GM12878 (cell line): ENCODE measurements around the gene ENG. TPM values are rescaled to one million over a fixed set of nuclear protein-coding genes. Genes with fewer than 3 reads are reported as not detected.

Experiments used
- ATAC-seq: fragments of 200-7000 bp; cut with Tn5 transposase; 3 replicates; pipeline ENCODE4 v1.9.1; 2020; ENCODE audit warnings: mild to moderate bottlenecking, moderate library complexity
- BruUV-seq: library from RNA; stranded (reverse); fragments of 400-500 nt; replicated peaks from 2 replicates; lab custom pipeline; 2021; lab: Mats Ljungman, UMichigan
- CTCF ChIA-PET: fragments of 300-600 bp; sonication (Branson Sonifier 250); formaldehyde crosslinking; extraction: SDS; loops from one replicate; lab custom pipeline; 2021; ENCODE audit warnings: inconsistent platforms; lab: Yijun Ruan, JAX
- POLR2A ChIA-PET: fragments of 350-600 bp; formaldehyde crosslinking; extraction: SDS; loops from one replicate; lab custom pipeline; 2021; ENCODE audit warnings: inconsistent platforms; lab: Charles Lee
- RAD21 ChIA-PET: fragments of 300-600 bp; sonication (Branson Sonifier 250); formaldehyde crosslinking; loops from one replicate; lab custom pipeline; 2023; ENCODE audit warnings: antibody characterized with exemption; ENCODE audit not compliant: unreplicated experiment; lab: Charles Lee
- SMC1A ChIA-PET: fragments of 300-600 bp; sonication (Branson Sonifier 250); formaldehyde crosslinking; loops from one replicate; lab custom pipeline; 2023; ENCODE audit not compliant: unreplicated experiment, uncharacterized antibody; lab: Charles Lee
- DNase-seq: peaks from one replicate; pipeline ENCODE4 v3.0.0-alpha.2; 2011; ENCODE audit warnings: low read depth, low spot score
- FAIRE-seq: peaks from 3 replicates; lab custom pipeline; 2011; peaks lifted over from hg19 to GRCh38; lab: Jason Lieb, UNC
- H2AFZ ChIP-seq: 2 replicates; pipeline ENCODE4 v1.6.0; 2011; ENCODE audit warnings: low read depth, low read length, control low read depth; ENCODE audit not compliant: control insufficient read depth
- H3K27ac ChIP-seq: 2 replicates; pipeline ENCODE4 v1.5.1; 2011; ENCODE audit warnings: control low read depth; ENCODE audit not compliant: control insufficient read depth, insufficient read depth
- H3K27me3 ChIP-seq, 2 experiments: replicated peaks in 1 of 2; 2 replicates each; pipeline versions ENCODE4 v1.6.0 to v1.6.1; 2011; ENCODE audit warnings: low read length in 1 of 2; ENCODE audit not compliant: control insufficient read depth in 2 of 2, insufficient read depth in 2 of 2
- H3K36me3 ChIP-seq, 2 experiments: 2 replicates each; pipeline ENCODE4 v1.5.1; 2011; ENCODE audit warnings: low read length in 1 of 2; ENCODE audit not compliant: control insufficient read depth in 2 of 2, insufficient read depth in 2 of 2
- H3K4me1 ChIP-seq: 2 replicates; pipeline ENCODE4 v1.6.1; 2011; ENCODE audit warnings: mild to moderate bottlenecking, low read length, moderate library complexity, mixed read lengths; ENCODE audit not compliant: control insufficient read depth, insufficient read depth
- H3K4me2 ChIP-seq: 2 replicates; pipeline ENCODE4 v1.6.0; 2011; ENCODE audit warnings: control low read depth; ENCODE audit not compliant: control insufficient read depth, insufficient read depth
- H3K4me3 ChIP-seq: fragments of 200-600 bp; sonication (generic); 2 replicates; pipeline ENCODE4 v1.5.1; 2016
- H3K79me2 ChIP-seq: 2 replicates; pipeline ENCODE4 v1.6.0; 2011; ENCODE audit warnings: low read length; ENCODE audit not compliant: control insufficient read depth, insufficient read depth
- H3K9ac ChIP-seq: 2 replicates; pipeline ENCODE4 v1.8.0; 2011; ENCODE audit warnings: low read length, control low read depth, mixed read lengths; ENCODE audit not compliant: control insufficient read depth, insufficient read depth
- H3K9me3 ChIP-seq: replicated peaks from 3 replicates; pipeline ENCODE4 v1.5.1; 2011; ENCODE audit warnings: mild to moderate bottlenecking, low read length; ENCODE audit not compliant: control insufficient read depth, insufficient read depth
- H4K20me1 ChIP-seq: 2 replicates; pipeline ENCODE4 v1.6.0; 2011; ENCODE audit not compliant: control insufficient read depth, insufficient read depth
- BACH1 ChIP-seq: fragments of 450-650 bp; IDR thresholded peaks from 2 replicates; pipeline ENCODE4 v1.6.1; 2017; ENCODE audit warnings: mild to moderate bottlenecking, borderline replicate concordance
- CBFB ChIP-seq: IDR thresholded peaks from 2 replicates; pipeline ENCODE4 v1.6.1; 2016; ENCODE audit warnings: antibody characterized with exemption, low read depth
- CEBPB ChIP-seq, 2 experiments: fragments of 150-350 bp in 1 of 2; IDR thresholded peaks; 2 replicates each; pipeline ENCODE4 v1.6.1; 2012 to 2014; ENCODE audit warnings: low read depth in 2 of 2, low read length in 2 of 2, borderline replicate concordance in 1 of 2, inconsistent platforms in 1 of 2
- ESRRA ChIP-seq: IDR thresholded peaks from 2 replicates; pipeline ENCODE4 v1.6.1; 2012; ENCODE audit warnings: mild to moderate bottlenecking, low read length, improper control_type of control experiment
- KAT2A ChIP-seq: conservative IDR thresholded peaks from 2 replicates; pipeline ENCODE4 v1.6.1; 2011; ENCODE audit warnings: low read depth, low read length; ENCODE audit not compliant: control insufficient read depth
- NFXL1 ChIP-seq: fragments of 450-650 bp; IDR thresholded peaks from 2 replicates; pipeline ENCODE4 v1.6.1; 2017; ENCODE audit warnings: antibody characterized with exemption, mild to moderate bottlenecking, borderline replicate concordance
- PAX5 ChIP-seq: IDR thresholded peaks from 2 replicates; pipeline ENCODE4 v1.6.1; 2011; ENCODE audit warnings: low read depth, low read length, borderline replicate concordance
- PAX8 ChIP-seq: fragments of 450-650 bp; IDR thresholded peaks from 2 replicates; pipeline ENCODE4 v1.6.1; 2017; ENCODE audit warnings: mild to moderate bottlenecking, moderate library complexity
- STAT1 ChIP-seq: fragments of 450-650 bp; conservative IDR thresholded peaks from 2 replicates; pipeline ENCODE4 v1.6.1; 2014; ENCODE audit warnings: antibody characterized with exemption, mild to moderate bottlenecking
- ZNF24 ChIP-seq: fragments of 450-650 bp; IDR thresholded peaks from 2 replicates; pipeline ENCODE4 v1.6.1; 2017; ENCODE audit warnings: antibody characterized with exemption, mild to moderate bottlenecking
- WGBS: methylation state at CpG from one replicate; pipeline ENCODE4 v1.1.6; 2016; ENCODE audit warnings: low lambda C conversion rate; ENCODE audit not compliant: insufficient replicate concordance, insufficient coverage; ENCODE audit errors: missing lambda C conversion rate; 5-methylcytosine and 5-hydroxymethylcytosine counted together
- in situ Hi-C: fragments of 300-500 bp; cut with MboI; formaldehyde crosslinking; loops from 9 replicates; pipeline ENCODE4 v1.14.3; 2018; ENCODE audit warnings: mixed read lengths
- intact Hi-C: fragments of 100-400 bp; cut with micrococcal nuclease; formaldehyde crosslinking; loops from one replicate; pipeline ENCODE4 v1.14.2; 2022; ENCODE audit not compliant: unreplicated experiment
- polyA plus RNA-seq, 11 experiments: library from polyadenylated mRNA; depleted of rRNA in 4 of 11; unstranded in 6 of 11; stranded (reverse) in 5 of 11; fragments of >200 nt; fragmentation: Nextera tagmentation in 4 of 11; fragmentation: Illumina TruSeq in 1 of 11; extraction: Ambion mirVana in 4 of 11; extraction: Trizol in 1 of 11; gene quantifications; 1 replicate in 1 of 11; 2 replicates in 10 of 11; pipeline versions ENCODE4 v1.2.1 to v1.2.3, GENCODE V29; 2011 to 2016; ENCODE audit warnings: inconsistent platforms in 2 of 11, missing spikeins in 2 of 11, low read depth in 1 of 11
- total RNA-seq, 4 experiments: library from RNA; depleted of rRNA in 3 of 4; stranded (reverse); fragments of >200 nt in 3 of 4; fragmentation: Illumina TruSeq in 1 of 4; extraction: Trizol in 1 of 4; gene quantifications; 2 replicates each; pipeline versions ENCODE4 v1.2.1 to v1.2.3, GENCODE V29; 2013 to 2021
- TF ChIP-seq, protein P1 (sequence below): IDR thresholded peaks from 2 replicates; pipeline ENCODE4 v1.6.1; 2011; ENCODE audit warnings: low read depth, mild to moderate bottlenecking, low read length, moderate library complexity, borderline replicate concordance; ENCODE audit errors: extremely low read depth
- TF ChIP-seq, protein P2 (sequence below): fragments of 150-350 bp; IDR thresholded peaks from 2 replicates; pipeline ENCODE4 v1.6.1; 2016; ENCODE audit warnings: low read depth, low read length
- TF ChIP-seq, protein P3 (sequence below): fragments of 450-650 bp; formaldehyde crosslinking; IDR thresholded peaks from 2 replicates; pipeline ENCODE4 v1.4.0; 2020; ENCODE audit warnings: mild to moderate bottlenecking, moderate library complexity

ENG gene
- total and polyA plus RNA-seq, 10 of the 15 experiments (the other 5 are each of a cell fraction or from before 2014, with no cell fraction given), result 0.14 to 10.1 (median 2.0) TPM

DNA sequence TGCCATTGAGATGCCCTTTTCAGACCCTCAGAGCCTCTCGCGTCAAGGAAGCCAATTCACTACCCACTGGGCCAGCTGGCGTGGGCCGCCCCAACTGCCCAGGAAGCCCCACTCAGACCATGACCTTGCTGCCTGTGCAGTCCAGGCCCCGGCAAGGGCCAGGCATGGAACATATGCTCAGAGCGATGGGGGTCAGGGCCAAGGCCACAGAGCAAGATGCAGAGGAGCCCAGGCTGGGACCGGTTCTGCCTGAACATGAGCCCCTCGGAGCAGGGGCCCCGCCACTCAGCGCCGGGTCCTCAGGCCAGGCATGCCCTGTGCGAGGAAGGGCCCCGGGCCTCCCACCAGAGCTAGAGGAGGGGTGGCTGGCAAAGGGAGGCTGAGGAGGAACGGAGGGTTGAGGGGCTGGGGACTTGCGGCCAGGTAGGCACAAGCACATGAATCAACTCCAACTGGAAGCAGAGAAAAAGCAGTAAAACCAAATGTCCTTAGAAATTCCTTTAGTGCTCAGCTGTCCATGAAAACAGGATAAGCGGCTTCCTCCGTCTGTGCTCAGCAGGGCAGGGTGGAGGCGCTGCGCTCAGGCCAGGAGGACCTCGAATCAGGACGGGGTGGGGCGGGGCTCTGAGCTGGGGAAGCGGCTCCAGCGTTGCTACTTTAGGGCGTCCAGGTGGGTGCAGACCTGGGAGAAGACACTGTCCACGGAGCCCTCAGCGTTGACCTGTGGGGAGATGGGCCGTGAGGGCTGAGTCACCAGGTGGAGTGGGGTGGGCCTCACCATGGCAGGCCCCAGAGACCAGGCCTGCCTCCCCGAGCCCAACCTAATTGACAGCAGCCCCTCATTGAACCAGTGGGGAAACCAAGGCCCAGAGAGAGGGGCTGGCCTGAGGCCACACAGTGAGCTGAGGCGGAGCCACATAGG is 13.2 kb upstream of the ENG start:
- Histone ChIP-seq H3K4me2 (no peak overlapping the region), H3K4me1 (peaks cover 23% of the 10 kb centered on the region), H3K79me2 (no peaks in the 10 kb centered on the region), H3K4me3 (no peak overlapping the region), H2AFZ (no peak overlapping the region), H3K36me3 (no peaks in the 10 kb centered on the region), H3K9me3 (no peaks in the 10 kb centered on the region), H3K27ac (no peak overlapping the region), H4K20me1 (no peaks in the 10 kb centered on the region), H3K27me3 (no peaks in the 10 kb centered on the region), H3K9ac (no peak overlapping the region)
- BruUV-seq, result no TSS peak
- intact Hi-C loops, result loop anchor here (5.0 kb wide), 1 partner anchor 80 kb away; the partner anchor contains the start of gene CDK9
- in situ Hi-C loops, result no loop called here
- RAD21 ChIA-PET, result interaction anchor here (0.6 to 1.4 kb wide), 2 partner anchors 16 to 133 kb away, joined by 3 to 4 read pairs; partner anchors contain the start of gene TOR2A
- ATAC-seq (no peak), DNase-seq (no peak), FAIRE-seq (no peak)
- CTCF ChIA-PET, result interaction anchor here (1.4 to 6.2 kb wide), 3 partner anchors 31 to 132 kb away, joined by 3 to 91 read pairs (median 11); partner anchors contain the start of genes ST6GALNAC4 and TOR2A
- POLR2A ChIA-PET, result interaction anchor here (0.6 kb wide), 1 partner anchor 11 kb away, joined by 3 read pairs; no protein-coding TSS in a partner anchor
- TF ChIP-seq STAT1, result no peak
- TF ChIP-seq NFXL1, result no peak
- TF ChIP-seq, protein P1, sequence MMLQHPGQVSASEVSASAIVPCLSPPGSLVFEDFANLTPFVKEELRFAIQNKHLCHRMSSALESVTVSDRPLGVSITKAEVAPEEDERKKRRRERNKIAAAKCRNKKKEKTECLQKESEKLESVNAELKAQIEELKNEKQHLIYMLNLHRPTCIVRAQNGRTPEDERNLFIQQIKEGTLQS, result no peak
- no peak for TF ChIP-seq KAT2A
- no peak for TF ChIP-seq BACH1
- no peak for TF ChIP-seq ZNF24
- TF ChIP-seq PAX5, result no peak
- TF ChIP-seq, protein P2, sequence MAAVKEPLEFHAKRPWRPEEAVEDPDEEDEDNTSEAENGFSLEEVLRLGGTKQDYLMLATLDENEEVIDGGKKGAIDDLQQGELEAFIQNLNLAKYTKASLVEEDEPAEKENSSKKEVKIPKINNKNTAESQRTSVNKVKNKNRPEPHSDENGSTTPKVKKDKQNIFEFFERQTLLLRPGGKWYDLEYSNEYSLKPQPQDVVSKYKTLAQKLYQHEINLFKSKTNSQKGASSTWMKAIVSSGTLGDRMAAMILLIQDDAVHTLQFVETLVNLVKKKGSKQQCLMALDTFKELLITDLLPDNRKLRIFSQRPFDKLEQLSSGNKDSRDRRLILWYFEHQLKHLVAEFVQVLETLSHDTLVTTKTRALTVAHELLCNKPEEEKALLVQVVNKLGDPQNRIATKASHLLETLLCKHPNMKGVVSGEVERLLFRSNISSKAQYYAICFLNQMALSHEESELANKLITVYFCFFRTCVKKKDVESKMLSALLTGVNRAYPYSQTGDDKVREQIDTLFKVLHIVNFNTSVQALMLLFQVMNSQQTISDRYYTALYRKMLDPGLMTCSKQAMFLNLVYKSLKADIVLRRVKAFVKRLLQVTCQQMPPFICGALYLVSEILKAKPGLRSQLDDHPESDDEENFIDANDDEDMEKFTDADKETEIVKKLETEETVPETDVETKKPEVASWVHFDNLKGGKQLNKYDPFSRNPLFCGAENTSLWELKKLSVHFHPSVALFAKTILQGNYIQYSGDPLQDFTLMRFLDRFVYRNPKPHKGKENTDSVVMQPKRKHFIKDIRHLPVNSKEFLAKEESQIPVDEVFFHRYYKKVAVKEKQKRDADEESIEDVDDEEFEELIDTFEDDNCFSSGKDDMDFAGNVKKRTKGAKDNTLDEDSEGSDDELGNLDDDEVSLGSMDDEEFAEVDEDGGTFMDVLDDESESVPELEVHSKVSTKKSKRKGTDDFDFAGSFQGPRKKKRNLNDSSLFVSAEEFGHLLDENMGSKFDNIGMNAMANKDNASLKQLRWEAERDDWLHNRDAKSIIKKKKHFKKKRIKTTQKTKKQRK, result no peak
- no peak for TF ChIP-seq CEBPB (IDR thresholded peaks at IDR 0.05; ENCODE audit: borderline replicate concordance in 1 of 2, low read depth in 2 of 2, low read length in 2 of 2)
- TF ChIP-seq, protein P3, sequence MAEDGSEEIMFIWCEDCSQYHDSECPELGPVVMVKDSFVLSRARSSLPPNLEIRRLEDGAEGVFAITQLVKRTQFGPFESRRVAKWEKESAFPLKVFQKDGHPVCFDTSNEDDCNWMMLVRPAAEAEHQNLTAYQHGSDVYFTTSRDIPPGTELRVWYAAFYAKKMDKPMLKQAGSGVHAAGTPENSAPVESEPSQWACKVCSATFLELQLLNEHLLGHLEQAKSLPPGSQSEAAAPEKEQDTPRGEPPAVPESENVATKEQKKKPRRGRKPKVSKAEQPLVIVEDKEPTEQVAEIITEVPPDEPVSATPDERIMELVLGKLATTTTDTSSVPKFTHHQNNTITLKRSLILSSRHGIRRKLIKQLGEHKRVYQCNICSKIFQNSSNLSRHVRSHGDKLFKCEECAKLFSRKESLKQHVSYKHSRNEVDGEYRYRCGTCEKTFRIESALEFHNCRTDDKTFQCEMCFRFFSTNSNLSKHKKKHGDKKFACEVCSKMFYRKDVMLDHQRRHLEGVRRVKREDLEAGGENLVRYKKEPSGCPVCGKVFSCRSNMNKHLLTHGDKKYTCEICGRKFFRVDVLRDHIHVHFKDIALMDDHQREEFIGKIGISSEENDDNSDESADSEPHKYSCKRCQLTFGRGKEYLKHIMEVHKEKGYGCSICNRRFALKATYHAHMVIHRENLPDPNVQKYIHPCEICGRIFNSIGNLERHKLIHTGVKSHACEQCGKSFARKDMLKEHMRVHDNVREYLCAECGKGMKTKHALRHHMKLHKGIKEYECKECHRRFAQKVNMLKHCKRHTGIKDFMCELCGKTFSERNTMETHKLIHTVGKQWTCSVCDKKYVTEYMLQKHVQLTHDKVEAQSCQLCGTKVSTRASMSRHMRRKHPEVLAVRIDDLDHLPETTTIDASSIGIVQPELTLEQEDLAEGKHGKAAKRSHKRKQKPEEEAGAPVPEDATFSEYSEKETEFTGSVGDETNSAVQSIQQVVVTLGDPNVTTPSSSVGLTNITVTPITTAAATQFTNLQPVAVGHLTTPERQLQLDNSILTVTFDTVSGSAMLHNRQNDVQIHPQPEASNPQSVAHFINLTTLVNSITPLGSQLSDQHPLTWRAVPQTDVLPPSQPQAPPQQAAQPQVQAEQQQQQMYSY, result no peak
- no peak for TF ChIP-seq PAX8
- TF ChIP-seq CBFB, result no peak
- no peak for TF ChIP-seq ESRRA
- WGBS, result 87% methylated on average over 29 of the region's 30 CpGs
- SMC1A ChIA-PET, result interaction anchor here (1.6 kb wide), 1 partner anchor 48 kb away, joined by 7 read pairs; the partner anchor contains the start of gene ST6GALNAC4
